Muscle of leg (tissue), 11 donors: ENCODE results near the gene PBRM1. TPM values are rescaled to one million over a fixed set of nuclear protein-coding genes. Genes with fewer than 3 reads are reported as not detected.

Experiments used
- DNase-seq: peaks from one replicate; pipeline ENCODE4 v3.0.0; 2013
- H3K27ac ChIP-seq: one replicate; pipeline ENCODE4 v1.5.1; 2013; ENCODE audit warnings: mild to moderate bottlenecking, low read length, control low read depth
- H3K27me3 ChIP-seq: one replicate; pipeline ENCODE4 v1.6.1; 2013; ENCODE audit warnings: low read length; ENCODE audit not compliant: control insufficient read depth, insufficient read depth
- H3K36me3 ChIP-seq: one replicate; pipeline ENCODE4 v1.6.1; 2013; ENCODE audit warnings: low read length; ENCODE audit not compliant: control insufficient read depth, insufficient read depth
- H3K4me1 ChIP-seq: one replicate; pipeline ENCODE4 v1.6.1; 2013; ENCODE audit warnings: low read length; ENCODE audit not compliant: control insufficient read depth, insufficient read depth
- H3K4me3 ChIP-seq: one replicate; pipeline ENCODE4 v1.5.1; 2013; ENCODE audit warnings: low read length, control low read depth
- H3K9me3 ChIP-seq: replicated peaks from 2 replicates; pipeline ENCODE4 v1.6.1; 2013; ENCODE audit warnings: low read depth, low read length; ENCODE audit not compliant: control insufficient read depth
- WGBS: methylation state at CpG from one replicate; pipeline ENCODE4 v1.1.5; 2013; ENCODE audit warnings: missing lambda C conversion rate; ENCODE audit not compliant: insufficient coverage; 5-methylcytosine and 5-hydroxymethylcytosine counted together
- polyA plus RNA-seq, 8 donors: library from polyadenylated mRNA; unstranded; fragments of 120-200 nt; gene quantifications; one replicate each; pipeline versions ENCODE4 v1.2.1 to v1.2.3, GENCODE V29; 2013; ENCODE audit warnings: inconsistent platforms in 1 of 8, low replicate concordance in 1 of 8; ENCODE audit not compliant: insufficient read length in 8 of 8, insufficient read depth in 1 of 8
- total RNA-seq: library from RNA; stranded (reverse); fragments of 120-200 nt; gene quantifications from one replicate; pipeline ENCODE4 v1.2.4, GENCODE V29; 2013

PBRM1 gene
- total and polyA plus RNA-seq, 9 donors = 26.1 to 53.1 (median 47.3) TPM

- DNase-seq = no peak
- H3K27ac ChIP-seq = no peak overlapping the region
- peaks cover 42% of the 10 kb centered on the region for H3K4me1 ChIP-seq
- H3K36me3 ChIP-seq = peaks cover 13% of the 10 kb centered on the region
- H3K27me3 ChIP-seq = no peaks in the 10 kb centered on the region
- no peaks in the 10 kb centered on the region for H3K9me3 ChIP-seq
- 90% methylated on average over 5 of the region's 5 CpGs for WGBS
- H3K4me3 ChIP-seq = no peak overlapping the region
Observed at GRCh38 chr3:52539010-52539653, 146.6 kb downstream of the PBRM1 start.

DNA sequence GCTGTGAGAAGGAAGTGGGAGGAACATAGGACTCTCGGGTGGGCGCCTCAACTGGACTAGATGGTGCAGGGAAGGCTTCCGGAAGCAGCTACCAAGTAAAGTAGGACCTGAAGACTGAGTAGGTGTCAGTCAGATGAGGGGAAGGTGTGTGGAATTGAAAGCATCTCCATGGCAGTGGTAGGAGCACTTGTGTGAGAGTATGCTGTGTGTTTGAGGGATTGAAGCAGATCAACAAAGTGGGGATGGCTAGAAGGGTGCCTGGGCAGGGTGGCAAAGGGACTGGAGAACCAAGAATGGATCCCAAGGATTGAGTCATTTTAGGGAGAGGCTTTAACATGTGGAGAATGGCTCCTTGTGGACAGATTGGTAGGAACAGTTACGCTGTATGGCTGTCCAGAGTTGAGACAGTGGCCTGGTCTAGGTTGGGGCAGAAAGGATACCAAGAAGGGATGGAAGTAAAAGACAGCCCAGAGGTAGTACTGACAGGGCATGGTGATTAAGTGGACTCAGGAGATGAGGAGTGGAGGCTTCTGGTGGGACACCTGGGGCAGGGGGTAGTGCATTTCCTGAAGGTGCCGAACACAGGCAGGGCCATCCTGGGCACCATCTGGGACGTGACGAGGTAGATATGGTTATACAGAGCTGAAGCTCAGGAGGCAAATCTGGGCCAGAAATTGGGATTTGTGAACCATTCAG, 147.8 kb downstream of the PBRM1 start:
- 81% methylated on average over 7 of the region's 7 CpGs for WGBS
- no peaks in the 10 kb centered on the region for H3K9me3 ChIP-seq
- no peak overlapping the region for H3K27ac ChIP-seq
- peaks cover 13% of the 10 kb centered on the region for H3K36me3 ChIP-seq
- peak overlapping the region; percentile 97 for H3K4me3 ChIP-seq
- no peaks in the 10 kb centered on the region for H3K27me3 ChIP-seq
- peak; percentile 1 for DNase-seq
- peaks cover 44% of the 10 kb centered on the region for H3K4me1 ChIP-seq

DNA sequence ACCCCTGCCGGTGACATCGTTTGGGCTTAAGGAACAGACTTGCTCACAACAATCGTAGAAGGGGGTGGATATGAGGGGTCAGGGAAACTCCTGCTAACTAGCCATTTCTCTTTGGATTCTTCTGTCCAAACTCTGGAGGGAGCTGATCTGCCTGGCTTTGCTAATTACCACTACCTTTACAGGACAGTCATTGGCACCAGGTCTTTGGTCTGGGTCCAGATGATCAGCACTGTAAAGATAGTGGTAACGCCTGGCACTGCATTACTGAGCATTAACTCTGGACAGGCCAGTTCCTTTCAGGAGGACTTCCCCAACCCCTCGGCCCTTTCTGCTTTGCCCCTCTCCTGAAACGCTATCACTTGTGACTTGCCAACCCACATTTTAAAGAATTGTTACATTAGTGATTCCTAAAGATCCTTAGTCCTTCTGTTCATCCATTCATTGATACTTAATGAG, 148.5 kb downstream of the PBRM1 start:
- no peaks in the 10 kb centered on the region for H3K27me3 ChIP-seq
- DNase-seq = no peak
- peaks cover 51% of the 10 kb centered on the region for H3K4me1 ChIP-seq
- peak overlapping the region; percentile 97 for H3K4me3 ChIP-seq
- no peaks in the 10 kb centered on the region for H3K9me3 ChIP-seq
- peak overlapping the region; percentile 95 for H3K27ac ChIP-seq
- WGBS = 20% methylated on average over 2 of the region's 6 CpGs
- peaks cover 13% of the 10 kb centered on the region for H3K36me3 ChIP-seq

- H3K27me3 ChIP-seq = no peaks in the 10 kb centered on the region
- peak within 1 kb of the TSS; percentile 95 for H3K27ac ChIP-seq
- DNase-seq = peak; percentile 99
- WGBS = under 1% methylated on average over 60 of the region's 65 CpGs
- H3K9me3 ChIP-seq = no peaks in the 10 kb centered on the region
- peak within 1 kb of the TSS; percentile 97 for H3K4me3 ChIP-seq
- peaks cover 57% of the 10 kb centered on the region for H3K4me1 ChIP-seq
- H3K36me3 ChIP-seq = peaks cover 13% of the 10 kb centered on the region
Observed at GRCh38 chr3:52536369-52537164, 149.1 kb downstream of the PBRM1 start, which contains the start of gene UQCC5. TSS of gene UQCC5 (plus strand) at chr3:52536605. CDS start at chr3:52536756, 151 bp downstream.

DNA sequence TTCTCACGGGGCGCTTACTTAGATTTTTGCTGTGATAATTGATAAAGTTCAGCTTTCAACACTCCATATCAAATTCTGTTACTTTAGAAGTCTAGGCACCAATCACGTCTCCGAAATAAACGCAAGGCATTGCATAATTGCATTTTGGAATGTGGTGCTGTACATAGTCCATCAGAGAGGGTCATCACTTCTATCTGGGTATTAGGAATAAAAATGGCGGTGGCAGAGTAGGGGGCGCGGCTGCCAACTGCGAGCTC, 149.7 kb downstream of the PBRM1 start:
- DNase-seq = no peak
- Histone ChIP-seq H3K9me3 (no peaks in the 10 kb centered on the region), H3K36me3 (peaks cover 12% of the 10 kb centered on the region), H3K27ac (peak overlapping the region; percentile 59), H3K27me3 (no peaks in the 10 kb centered on the region), H3K4me3 (peak overlapping the region; percentile 29), H3K4me1 (peaks cover 63% of the 10 kb centered on the region)
- 0% methylated on average over 4 of the region's 9 CpGs for WGBS

GRCh38 chr3:52535411-52536111, 150.2 kb downstream of the PBRM1 start:
- no peak for DNase-seq
- no peaks in the 10 kb centered on the region for H3K9me3 ChIP-seq
- no peak overlapping the region for H3K4me3 ChIP-seq
- H3K36me3 ChIP-seq = peaks cover 12% of the 10 kb centered on the region
- WGBS = 84% methylated on average over 10 of the region's 19 CpGs
- H3K27me3 ChIP-seq = no peaks in the 10 kb centered on the region
- peak overlapping the region; percentile 59 for H3K27ac ChIP-seq
- H3K4me1 ChIP-seq = peaks cover 67% of the 10 kb centered on the region

DNA sequence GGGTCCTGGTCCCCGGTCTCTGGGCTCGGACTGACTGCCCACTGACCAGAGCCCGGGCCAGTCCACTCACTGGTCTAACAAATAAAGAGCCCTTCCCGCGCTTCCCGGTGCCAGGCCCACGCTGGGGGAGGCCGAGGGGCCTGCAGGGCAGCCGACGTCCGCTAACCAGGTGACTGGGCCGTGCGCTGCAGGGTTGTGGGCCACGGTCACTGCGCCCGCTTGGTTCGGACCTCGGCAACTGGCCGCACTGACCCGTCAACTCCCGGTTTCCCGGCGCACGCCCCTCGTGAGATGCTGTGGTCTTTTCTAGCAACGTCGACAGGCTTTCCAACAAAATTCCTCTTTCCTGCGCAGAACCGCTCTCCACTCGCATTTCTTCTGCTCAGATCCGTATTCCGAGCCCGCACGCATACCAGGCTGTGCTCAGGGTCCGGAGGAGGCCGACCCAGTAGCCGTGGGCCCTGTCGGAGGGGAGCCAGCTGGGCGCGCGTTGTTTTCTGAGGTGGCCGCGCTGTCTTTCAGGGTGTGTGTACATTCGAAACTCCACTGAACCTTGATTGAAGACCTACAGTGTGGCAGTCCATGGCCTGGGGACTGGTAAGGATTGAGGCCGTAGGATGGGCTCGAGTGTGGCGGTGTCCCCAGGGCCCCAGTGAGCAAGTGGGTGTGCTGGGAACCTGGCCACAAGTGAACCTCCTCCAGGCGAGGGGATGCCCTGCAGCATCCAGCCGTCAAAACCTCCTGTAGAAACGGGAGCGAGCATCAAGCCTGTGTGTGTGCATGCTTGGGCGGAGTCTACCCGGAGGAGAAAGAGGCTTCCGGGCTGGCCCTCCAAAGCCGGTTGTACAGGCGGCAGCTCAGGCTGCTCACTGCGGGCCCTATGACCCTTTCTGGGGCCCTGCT, 151.2 kb downstream of the PBRM1 start:
- H3K27ac ChIP-seq = peak overlapping the region; percentile 84
- DNase-seq = peak; percentile 51
- WGBS = 16% methylated on average over 55 of the region's 57 CpGs
- peak overlapping the region; percentile 73 for H3K4me3 ChIP-seq
- H3K4me1 ChIP-seq = peaks cover 72% of the 10 kb centered on the region
- peaks cover 9% of the 10 kb centered on the region for H3K36me3 ChIP-seq
- H3K27me3 ChIP-seq = no peaks in the 10 kb centered on the region
- H3K9me3 ChIP-seq = no peaks in the 10 kb centered on the region

DNA sequence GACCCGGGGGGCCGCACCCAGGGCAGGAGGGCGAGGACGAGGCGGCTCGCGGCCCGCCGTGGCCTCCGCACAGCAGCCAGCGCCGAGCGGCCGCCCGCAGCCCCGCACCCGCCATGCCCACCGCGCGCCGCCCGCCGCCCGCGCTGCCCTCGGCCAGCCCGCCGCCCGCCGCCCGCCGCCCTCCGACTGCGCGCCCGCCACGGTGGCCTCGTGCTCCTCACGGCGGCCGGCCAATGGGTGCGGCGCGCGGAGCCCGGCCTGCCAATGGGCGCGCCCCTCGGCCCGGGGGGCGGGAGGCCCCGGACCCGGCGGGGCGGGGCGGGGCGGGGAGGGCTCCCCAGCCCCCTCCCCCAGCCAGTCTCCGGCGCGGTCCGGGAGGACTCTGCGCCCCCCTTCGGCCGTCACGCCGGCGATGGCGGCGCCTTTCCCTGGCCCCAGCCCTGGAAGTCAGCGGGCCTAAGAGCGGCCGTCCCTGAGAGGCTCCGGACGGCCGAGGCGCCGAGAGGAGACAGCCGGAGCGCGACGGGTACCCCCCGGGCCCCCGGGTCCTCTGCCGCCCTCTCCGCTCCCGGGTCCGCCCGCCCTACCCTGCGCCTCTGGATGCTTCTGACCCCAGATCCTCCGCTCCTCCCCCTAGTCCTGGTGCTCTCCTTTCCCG, 152.0 kb downstream of the PBRM1 start, which contains the start of gene NT5DC2:
NT5DC2 (minus strand) TSS at position 235 of the 658 bp plus-strand sequence; CDS start at position 115, 120 bp downstream.
- Histone ChIP-seq H3K4me3 (peak within 1 kb of the TSS; percentile 73), H3K4me1 (peaks cover 69% of the 10 kb centered on the region), H3K9me3 (no peaks in the 10 kb centered on the region), H3K27ac (peak within 1 kb of the TSS; percentile 84), H3K36me3 (peaks cover 11% of the 10 kb centered on the region), H3K27me3 (no peaks in the 10 kb centered on the region)
- under 1% methylated on average over 77 of the region's 91 CpGs for WGBS
- peak; percentile 90 for DNase-seq
